ENCODE data around the gene CISH. TPM values are rescaled to one million over a fixed set of nuclear protein-coding genes. Genes with fewer than 3 reads are reported as not detected.
A peak's percentile ranks its signal among the peaks of the same experiment; 100 is the strongest.

Gene CISH, protein sequence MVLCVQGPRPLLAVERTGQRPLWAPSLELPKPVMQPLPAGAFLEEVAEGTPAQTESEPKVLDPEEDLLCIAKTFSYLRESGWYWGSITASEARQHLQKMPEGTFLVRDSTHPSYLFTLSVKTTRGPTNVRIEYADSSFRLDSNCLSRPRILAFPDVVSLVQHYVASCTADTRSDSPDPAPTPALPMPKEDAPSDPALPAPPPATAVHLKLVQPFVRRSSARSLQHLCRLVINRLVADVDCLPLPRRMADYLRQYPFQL
- 10 to 100 TPM in 1 of 4 donors, 1 to 10 TPM in 3; 4.8 to 47.0 (median 7.4) TPM for polyA plus RNA-seq
- long read RNA-seq, donor 1: 0 reads
- long read RNA-seq, donor 2, full-length matches to known transcripts: 9 of 9 reads
- long read RNA-seq, donor 2, partial matches to known transcripts: 0 of 9 reads
- long read RNA-seq, donor 2, other reads (novel, unspliced or antisense): 0 of 9 reads
- long read RNA-seq, donor 3, full-length matches to known transcripts: 14 of 34 reads
- long read RNA-seq, donor 3, partial matches to known transcripts: 20 of 34 reads
- long read RNA-seq, donor 3, other reads (novel, unspliced or antisense): 0 of 34 reads
- long read RNA-seq, donor 4, partial matches to known transcripts: 0 of 1 reads
- long read RNA-seq, donor 4, other reads (novel, unspliced or antisense): 0 of 1 reads
- long read RNA-seq, donor 5, full-length matches to known transcripts: 7 of 7 reads
- long read RNA-seq, donor 5, partial matches to known transcripts: 0 of 7 reads
- long read RNA-seq, donor 5, other reads (novel, unspliced or antisense): 0 of 7 reads
- long read RNA-seq, donor 6, full-length matches to known transcripts: 26 of 50 reads
- long read RNA-seq, donor 6, partial matches to known transcripts: 24 of 50 reads
- long read RNA-seq, donor 6, other reads (novel, unspliced or antisense): 0 of 50 reads
- long read RNA-seq, donor 7: 0 reads
- long read RNA-seq, donor 8: 0 reads
- long read RNA-seq, donor 9, full-length matches to known transcripts: 3 of 3 reads
- long read RNA-seq, donor 9, partial matches to known transcripts: 0 of 3 reads
- long read RNA-seq, donor 9, other reads (novel, unspliced or antisense): 0 of 3 reads
- long read RNA-seq, donor 10, full-length matches to known transcripts: 21 of 21 reads
- long read RNA-seq, donor 10, partial matches to known transcripts: 0 of 21 reads
- long read RNA-seq, donor 10, other reads (novel, unspliced or antisense): 0 of 21 reads

DNA sequence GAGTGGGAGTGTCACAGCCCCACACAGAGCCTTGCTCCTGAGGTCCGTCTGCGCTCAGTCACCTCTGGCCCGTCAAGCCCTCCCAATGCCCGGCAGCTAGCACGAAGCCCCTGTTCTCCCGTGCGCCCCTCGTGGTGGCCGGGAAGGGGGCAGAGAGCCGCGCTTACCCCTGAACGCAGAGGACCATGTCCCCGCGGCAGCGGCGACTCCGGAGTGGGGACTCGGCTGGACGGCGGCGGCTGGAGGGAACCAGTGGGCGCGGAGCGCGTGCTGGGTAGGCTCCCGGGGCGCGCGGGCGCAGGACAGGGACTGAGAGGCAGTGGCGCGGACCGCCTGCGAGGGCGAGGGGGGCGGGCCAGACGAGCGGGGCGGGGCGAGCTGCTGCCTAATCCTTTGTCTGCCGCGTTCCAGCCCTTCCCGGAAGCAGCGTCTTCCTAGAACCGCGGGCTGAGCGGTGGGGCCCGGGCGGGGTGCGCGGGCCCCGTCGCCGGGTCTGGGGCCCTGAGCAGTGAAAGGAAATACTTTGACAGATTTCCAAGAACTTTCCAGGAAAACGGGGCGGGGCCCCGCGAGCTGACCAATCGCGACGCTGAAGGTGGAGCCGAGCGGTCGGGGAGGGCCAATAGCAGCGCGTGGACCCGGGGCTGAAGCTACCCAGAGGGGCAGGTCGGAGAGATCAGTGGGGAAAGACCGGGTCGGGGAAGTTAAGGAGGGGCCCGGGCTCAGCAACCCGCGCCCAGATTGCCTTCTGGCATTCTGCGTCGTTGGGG, at the start of gene CISH:
TSS of gene CISH (minus strand) at position 311 of the 770 bp plus-strand sequence. CDS start at position 187, 124 bp downstream.
- WGBS, 3 donors: 0 to 1% (median 1%) methylated on average over 62 to 75 of the region's 75 CpGs
- peak within 1 kb of the TSS; percentile 78 to 96 (median 93) for H3K27ac ChIP-seq (ENCODE audit: low read depth in 1 of 3, low read length in 2 of 3)
- peaks cover 2 to 55% (median 7%) of the 10 kb centered on the region in 3 donors for H3K4me1 ChIP-seq (ENCODE audit: control insufficient read depth in 3 of 3, insufficient read depth in 2 of 3, low read depth in 1 of 3, low read length in 2 of 3)
- no peaks in the 10 kb centered on the region for H3K27me3 ChIP-seq (ENCODE audit: control insufficient read depth in 3 of 3, insufficient read depth in 3 of 3, low read length in 3 of 3)
- H3K9me3 ChIP-seq (ENCODE audit: control insufficient read depth in 2 of 2, insufficient read depth in 1 of 2, low read depth in 1 of 2, low read length in 1 of 2): no peaks in the 10 kb centered on the region
- peaks cover 0 to 38% (median 0%) of the 10 kb centered on the region in 3 donors for H3K36me3 ChIP-seq (ENCODE audit: control insufficient read depth in 3 of 3, insufficient read depth in 2 of 3, low read depth in 1 of 3, low read length in 3 of 3)
- peak within 1 kb of the TSS; percentile 77 to 96 (median 78) for H3K4me3 ChIP-seq (ENCODE audit: low read depth in 1 of 3, low read length in 3 of 3)
- no peak for FAIRE-seq
- DNase-seq: peak; percentile 98 to 100

DNA sequence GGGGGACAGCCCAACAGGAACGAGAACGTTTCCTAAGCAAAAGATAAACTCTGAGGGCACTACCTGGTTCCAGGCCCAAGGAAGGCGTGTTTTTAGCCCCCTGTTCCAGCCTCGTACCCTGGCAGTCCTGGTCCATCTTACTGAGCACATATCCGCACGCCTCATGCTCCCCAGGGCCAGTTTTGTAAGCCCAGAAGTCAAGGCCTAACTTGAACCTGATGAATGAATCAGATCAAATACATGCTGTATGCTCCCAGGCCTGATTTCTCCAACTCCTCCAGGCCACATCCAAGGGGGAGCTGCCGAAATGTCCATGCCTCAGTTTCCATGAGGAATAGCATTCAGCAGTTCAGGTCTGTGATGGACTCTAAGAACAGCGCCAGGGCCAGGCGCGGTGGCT, 48.8 kb upstream of the CISH start:
- FAIRE-seq: no peak
- no peak for DNase-seq

DNA sequence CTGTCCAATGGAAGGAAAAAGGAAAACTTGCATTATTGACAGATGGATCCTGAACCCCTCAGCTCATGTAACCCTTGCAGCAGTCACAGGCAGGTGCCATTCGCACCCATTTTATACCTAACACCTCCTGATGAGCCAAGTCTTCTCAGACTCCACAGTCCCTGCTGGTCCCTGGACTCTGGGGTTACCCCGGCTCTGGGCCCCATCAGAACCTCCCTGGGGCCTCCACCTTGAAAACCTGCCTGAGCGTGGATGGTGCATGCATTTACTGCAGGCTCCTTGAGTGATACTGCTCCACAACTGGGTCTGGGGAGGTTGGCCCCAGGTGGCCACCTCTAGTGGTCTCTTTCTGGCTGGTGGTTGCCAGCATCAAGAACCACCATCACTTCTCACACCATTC, 47.3 kb upstream of the CISH start:
- no peak overlapping the region for H3K27ac ChIP-seq (ENCODE audit: low read depth in 1 of 3, low read length in 2 of 3)
- WGBS, 3 donors: 74 to 94% (median 92%) methylated on average over 3 of the region's 3 CpGs
- DNase-seq (no peak), FAIRE-seq (no peak)
- no peak overlapping the region for H3K4me3 ChIP-seq (ENCODE audit: low read depth in 1 of 3, low read length in 3 of 3)
- H3K4me1 ChIP-seq (ENCODE audit: control insufficient read depth in 3 of 3, insufficient read depth in 2 of 3, low read depth in 1 of 3, low read length in 2 of 3): no peaks in the 10 kb centered on the region
- H3K36me3 ChIP-seq (ENCODE audit: control insufficient read depth in 3 of 3, insufficient read depth in 2 of 3, low read depth in 1 of 3, low read length in 3 of 3): no peaks in the 10 kb centered on the region
- no peaks in the 10 kb centered on the region for H3K9me3 ChIP-seq (ENCODE audit: control insufficient read depth in 2 of 2, insufficient read depth in 1 of 2, low read depth in 1 of 2, low read length in 1 of 2)
- H3K27me3 ChIP-seq (ENCODE audit: control insufficient read depth in 3 of 3, insufficient read depth in 3 of 3, low read length in 3 of 3): no peaks in the 10 kb centered on the region

More for the DNA sequence above, 48.8 kb upstream of the CISH start:
- Histone ChIP-seq H3K9me3 (ENCODE audit: control insufficient read depth in 2 of 2, insufficient read depth in 1 of 2, low read depth in 1 of 2, low read length in 1 of 2) (no peaks in the 10 kb centered on the region), H3K4me1 (ENCODE audit: control insufficient read depth in 3 of 3, insufficient read depth in 2 of 3, low read depth in 1 of 3, low read length in 2 of 3) (no peaks in the 10 kb centered on the region), H3K27ac (ENCODE audit: low read depth in 1 of 3, low read length in 2 of 3) (no peak overlapping the region), H3K36me3 (ENCODE audit: control insufficient read depth in 3 of 3, insufficient read depth in 2 of 3, low read depth in 1 of 3, low read length in 3 of 3) (no peaks in the 10 kb centered on the region), H3K27me3 (ENCODE audit: control insufficient read depth in 3 of 3, insufficient read depth in 3 of 3, low read length in 3 of 3) (no peaks in the 10 kb centered on the region), H3K4me3 (ENCODE audit: low read depth in 1 of 3, low read length in 3 of 3) (no peak overlapping the region)
- 89 to 93% (median 92%) methylated on average over 10 of the region's 10 CpGs for WGBS, 3 donors

DNA sequence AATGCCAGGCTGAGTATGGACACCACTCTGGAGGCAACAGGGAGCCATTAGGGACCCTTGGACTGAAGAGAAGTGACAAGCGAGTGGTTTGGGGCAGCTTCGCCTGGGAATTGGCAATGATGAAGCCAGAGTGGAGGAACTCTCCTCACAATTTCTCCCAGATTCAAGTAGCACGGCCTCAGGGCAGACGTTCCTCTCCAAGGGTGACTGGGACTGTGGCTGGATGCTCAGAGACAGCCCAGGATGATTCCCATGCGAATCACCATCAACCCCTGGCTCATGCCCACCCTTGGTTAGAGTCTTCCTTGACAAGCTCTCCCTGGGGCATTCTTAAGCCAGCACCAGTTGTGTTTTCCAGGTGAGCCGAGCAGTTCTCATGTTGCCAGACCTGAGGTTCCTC, 46.8 kb upstream of the CISH start:
- Histone ChIP-seq H3K9me3 (ENCODE audit: control insufficient read depth in 2 of 2, insufficient read depth in 1 of 2, low read depth in 1 of 2, low read length in 1 of 2) (no peaks in the 10 kb centered on the region), H3K4me1 (ENCODE audit: control insufficient read depth in 3 of 3, insufficient read depth in 2 of 3, low read depth in 1 of 3, low read length in 2 of 3) (no peaks in the 10 kb centered on the region), H3K27ac (ENCODE audit: low read depth in 1 of 3, low read length in 2 of 3) (no peak overlapping the region), H3K27me3 (ENCODE audit: control insufficient read depth in 3 of 3, insufficient read depth in 3 of 3, low read length in 3 of 3) (no peaks in the 10 kb centered on the region), H3K36me3 (ENCODE audit: control insufficient read depth in 3 of 3, insufficient read depth in 2 of 3, low read depth in 1 of 3, low read length in 3 of 3) (no peaks in the 10 kb centered on the region), H3K4me3 (ENCODE audit: low read depth in 1 of 3, low read length in 3 of 3) (no peak overlapping the region)
- WGBS, 3 donors: 89 to 94% (median 94%) methylated on average over 6 of the region's 6 CpGs
- DNase-seq (no peak), FAIRE-seq (no peak)

DNA sequence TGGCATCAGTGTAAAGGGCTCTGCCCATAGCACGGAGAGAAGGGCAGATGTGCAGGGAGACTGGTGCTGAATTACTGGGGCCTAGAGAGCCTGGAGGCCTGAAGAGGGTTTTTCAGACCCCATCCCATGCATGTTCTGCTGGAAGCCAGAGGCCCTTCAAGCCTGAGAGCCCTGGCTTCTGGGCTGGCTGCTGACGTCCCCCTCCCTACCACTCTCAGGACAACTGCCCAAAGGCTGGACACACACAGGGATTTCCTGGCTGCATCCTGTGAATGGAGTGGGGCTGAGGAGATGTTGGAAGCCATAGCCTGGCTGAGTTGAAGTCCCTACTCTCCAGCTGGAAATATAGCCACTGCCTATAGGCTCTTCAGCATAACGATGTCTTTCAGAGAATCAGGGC, 46.2 kb upstream of the CISH start:
- Histone ChIP-seq H3K4me1 (ENCODE audit: control insufficient read depth in 3 of 3, insufficient read depth in 2 of 3, low read depth in 1 of 3, low read length in 2 of 3) (no peaks in the 10 kb centered on the region), H3K36me3 (ENCODE audit: control insufficient read depth in 3 of 3, insufficient read depth in 2 of 3, low read depth in 1 of 3, low read length in 3 of 3) (no peaks in the 10 kb centered on the region), H3K27ac (ENCODE audit: low read depth in 1 of 3, low read length in 2 of 3) (no peak overlapping the region), H3K9me3 (ENCODE audit: control insufficient read depth in 2 of 2, insufficient read depth in 1 of 2, low read depth in 1 of 2, low read length in 1 of 2) (no peaks in the 10 kb centered on the region), H3K4me3 (ENCODE audit: low read depth in 1 of 3, low read length in 3 of 3) (no peak overlapping the region), H3K27me3 (ENCODE audit: control insufficient read depth in 3 of 3, insufficient read depth in 3 of 3, low read length in 3 of 3) (no peaks in the 10 kb centered on the region)
- FAIRE-seq (no peak), DNase-seq (no peak)
- 90 to 94% (median 91%) methylated on average over 3 of the region's 3 CpGs for WGBS, 3 donors

DNA sequence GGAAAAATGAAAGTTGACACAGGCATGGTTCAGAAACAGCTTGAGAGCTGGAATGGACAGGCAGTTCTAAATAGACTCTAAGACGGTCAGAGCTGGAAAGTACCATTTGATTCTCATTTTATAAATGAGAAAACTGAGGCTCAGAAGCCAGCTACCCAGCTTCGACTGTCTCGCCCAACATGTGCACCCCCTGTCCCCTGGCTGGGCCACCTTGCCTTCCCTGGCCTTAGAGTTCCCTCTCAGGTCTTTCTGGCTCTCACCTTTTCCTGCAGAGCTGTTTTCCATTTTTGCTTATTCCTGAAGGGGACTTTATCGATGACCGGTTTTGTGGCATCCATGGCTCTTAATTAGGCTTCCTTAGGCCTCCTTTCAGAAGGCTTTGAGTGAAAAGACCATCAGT, 45.8 kb upstream of the CISH start:
- H3K4me1 ChIP-seq (ENCODE audit: control insufficient read depth in 3 of 3, insufficient read depth in 2 of 3, low read depth in 1 of 3, low read length in 2 of 3): no peaks in the 10 kb centered on the region
- H3K27me3 ChIP-seq (ENCODE audit: control insufficient read depth in 3 of 3, insufficient read depth in 3 of 3, low read length in 3 of 3): no peaks in the 10 kb centered on the region
- DNase-seq: no peak
- FAIRE-seq: no peak
- no peaks in the 10 kb centered on the region for H3K36me3 ChIP-seq (ENCODE audit: control insufficient read depth in 3 of 3, insufficient read depth in 2 of 3, low read depth in 1 of 3, low read length in 3 of 3)
- no peaks in the 10 kb centered on the region for H3K9me3 ChIP-seq (ENCODE audit: control insufficient read depth in 2 of 2, insufficient read depth in 1 of 2, low read depth in 1 of 2, low read length in 1 of 2)
- H3K27ac ChIP-seq (ENCODE audit: low read depth in 1 of 3, low read length in 2 of 3): no peak overlapping the region
- H3K4me3 ChIP-seq (ENCODE audit: low read depth in 1 of 3, low read length in 3 of 3): no peak overlapping the region
- WGBS, 3 donors: 85 to 97% (median 95%) methylated on average over 5 of the region's 5 CpGs

DNA sequence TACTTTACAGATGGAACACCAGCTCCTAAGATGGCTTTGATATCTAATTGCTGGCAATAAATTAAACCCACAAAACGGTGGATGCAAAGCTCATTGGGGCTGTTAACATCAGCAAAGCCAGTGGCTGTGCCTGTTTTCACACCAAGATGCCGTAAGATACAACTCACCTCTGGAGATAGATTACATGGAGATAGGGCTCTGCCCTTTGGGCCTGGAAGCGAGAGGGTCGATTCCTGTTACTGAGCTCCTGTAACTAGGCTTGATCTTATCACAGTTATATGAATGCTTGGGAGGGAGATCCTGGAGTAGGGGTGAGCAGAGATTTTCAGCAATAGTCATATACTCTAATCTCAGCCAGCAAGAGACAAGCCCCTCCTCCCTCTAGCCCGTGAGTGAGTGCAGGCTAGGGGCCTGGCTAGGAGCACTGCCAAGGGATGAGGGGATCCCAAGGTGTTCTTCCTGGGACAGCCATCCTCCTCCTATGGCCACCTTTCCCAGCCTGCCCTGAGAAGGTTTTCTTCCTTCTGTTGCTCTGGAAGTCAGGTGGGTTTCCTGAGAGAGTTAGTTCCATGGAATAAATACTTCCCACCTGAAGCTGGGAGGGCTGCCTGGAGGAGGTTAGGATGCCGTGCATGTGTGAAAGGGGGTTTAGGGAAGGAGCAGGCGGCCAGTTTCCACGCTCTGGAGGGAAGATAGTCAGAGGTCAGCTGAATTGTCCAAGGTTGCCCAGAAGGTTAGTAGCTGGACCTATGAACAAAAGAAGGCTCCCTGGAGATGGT, 45.0 kb upstream of the CISH start:
- no peak overlapping the region for H3K4me3 ChIP-seq (ENCODE audit: low read depth in 1 of 3, low read length in 3 of 3)
- no peak for FAIRE-seq
- no peaks in the 10 kb centered on the region for H3K27me3 ChIP-seq (ENCODE audit: control insufficient read depth in 3 of 3, insufficient read depth in 3 of 3, low read length in 3 of 3)
- H3K4me1 ChIP-seq (ENCODE audit: control insufficient read depth in 3 of 3, insufficient read depth in 2 of 3, low read depth in 1 of 3, low read length in 2 of 3): no peaks in the 10 kb centered on the region
- H3K9me3 ChIP-seq (ENCODE audit: control insufficient read depth in 2 of 2, insufficient read depth in 1 of 2, low read depth in 1 of 2, low read length in 1 of 2): no peaks in the 10 kb centered on the region
- H3K36me3 ChIP-seq (ENCODE audit: control insufficient read depth in 3 of 3, insufficient read depth in 2 of 3, low read depth in 1 of 3, low read length in 3 of 3): no peaks in the 10 kb centered on the region
- WGBS, 3 donors: 41 to 55% (median 54%) methylated on average over 8 of the region's 8 CpGs
- DNase-seq: no peak
- H3K27ac ChIP-seq (ENCODE audit: low read depth in 1 of 3, low read length in 2 of 3): no peak overlapping the region
